ENCODE measurements around the gene ZFPM1.

DNA sequence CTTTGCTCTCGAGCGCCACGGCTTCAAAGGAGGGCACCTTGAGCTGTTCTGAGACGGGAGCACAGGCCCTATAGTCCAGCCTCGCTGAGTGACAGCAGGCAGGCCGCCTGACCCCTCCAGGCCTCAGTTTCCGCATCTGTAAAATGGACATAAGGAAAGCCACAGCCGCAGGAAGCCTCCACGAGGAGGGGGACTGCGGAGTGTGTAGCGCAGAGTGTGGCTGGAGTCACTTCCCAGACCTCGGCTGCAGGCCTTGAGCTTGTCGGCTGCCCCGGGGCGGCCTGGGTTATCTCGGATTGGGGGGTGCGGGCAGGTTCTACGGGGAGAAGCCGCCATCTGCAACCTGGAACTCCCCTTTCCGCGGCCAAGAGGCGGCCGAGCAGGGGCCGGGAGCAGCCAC lies 40.8 kb downstream of the ZFPM1 start:
- TF ChIP-seq, protein P1, sequence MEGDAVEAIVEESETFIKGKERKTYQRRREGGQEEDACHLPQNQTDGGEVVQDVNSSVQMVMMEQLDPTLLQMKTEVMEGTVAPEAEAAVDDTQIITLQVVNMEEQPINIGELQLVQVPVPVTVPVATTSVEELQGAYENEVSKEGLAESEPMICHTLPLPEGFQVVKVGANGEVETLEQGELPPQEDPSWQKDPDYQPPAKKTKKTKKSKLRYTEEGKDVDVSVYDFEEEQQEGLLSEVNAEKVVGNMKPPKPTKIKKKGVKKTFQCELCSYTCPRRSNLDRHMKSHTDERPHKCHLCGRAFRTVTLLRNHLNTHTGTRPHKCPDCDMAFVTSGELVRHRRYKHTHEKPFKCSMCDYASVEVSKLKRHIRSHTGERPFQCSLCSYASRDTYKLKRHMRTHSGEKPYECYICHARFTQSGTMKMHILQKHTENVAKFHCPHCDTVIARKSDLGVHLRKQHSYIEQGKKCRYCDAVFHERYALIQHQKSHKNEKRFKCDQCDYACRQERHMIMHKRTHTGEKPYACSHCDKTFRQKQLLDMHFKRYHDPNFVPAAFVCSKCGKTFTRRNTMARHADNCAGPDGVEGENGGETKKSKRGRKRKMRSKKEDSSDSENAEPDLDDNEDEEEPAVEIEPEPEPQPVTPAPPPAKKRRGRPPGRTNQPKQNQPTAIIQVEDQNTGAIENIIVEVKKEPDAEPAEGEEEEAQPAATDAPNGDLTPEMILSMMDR (IDR thresholded peaks at IDR 0.05), result no peak
- no peak for TF ChIP-seq POLR2A (IDR thresholded peaks at IDR 0.05)
